ENCODE results near the gene GTPBP6.
"Not testable (repeated sequence)": the region's sequence is repeated elsewhere in the genome, so short reads cannot be mapped to it uniquely, and the experiment has no call there.

GTPBP6 gene

GRCh38 chrX:262381-262909 is 56.2 kb downstream of the GTPBP6 start:
- DNase-seq: no peak

GRCh38 chrX:261919-262352 is 56.7 kb downstream of the GTPBP6 start:
- DNase-seq: no peak

DNA sequence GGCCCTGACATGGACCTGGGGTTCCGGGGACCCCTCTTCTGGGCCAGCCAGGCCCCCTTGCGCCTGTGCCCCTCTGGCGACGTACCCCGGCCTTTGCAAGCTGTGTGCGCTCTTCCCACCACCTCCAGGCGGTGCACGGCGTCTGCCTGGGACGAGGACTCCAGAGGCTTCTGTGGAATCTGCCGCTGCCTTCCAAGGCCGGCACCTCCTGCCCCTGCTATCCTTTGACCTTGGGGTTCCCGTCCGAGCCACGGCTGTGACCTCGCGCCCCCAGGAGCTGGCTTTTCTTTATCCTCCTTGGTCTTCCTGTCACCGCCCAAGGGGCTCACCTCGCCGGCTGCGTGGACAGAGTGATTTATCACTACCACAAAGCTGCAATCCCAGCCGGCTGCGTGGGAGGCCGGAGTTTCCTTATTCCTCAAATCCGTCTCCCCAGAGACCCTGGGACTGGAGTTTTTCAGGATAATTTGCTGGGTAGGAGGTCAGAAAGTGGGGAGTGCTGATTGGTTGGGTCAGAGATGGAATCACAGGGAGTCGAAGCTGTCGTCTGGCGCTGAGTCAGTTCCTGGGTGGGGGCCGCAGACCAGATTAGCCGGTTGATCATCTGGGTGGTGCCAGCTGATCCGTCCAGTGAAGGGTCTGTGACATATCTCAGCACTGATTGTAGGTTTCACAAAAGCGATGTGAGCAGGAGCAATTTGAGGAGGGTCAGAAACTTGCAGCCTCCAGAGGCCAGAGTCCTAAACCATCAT is 57.3 kb downstream of the GTPBP6 start:
- DNase-seq: no peak

DNA sequence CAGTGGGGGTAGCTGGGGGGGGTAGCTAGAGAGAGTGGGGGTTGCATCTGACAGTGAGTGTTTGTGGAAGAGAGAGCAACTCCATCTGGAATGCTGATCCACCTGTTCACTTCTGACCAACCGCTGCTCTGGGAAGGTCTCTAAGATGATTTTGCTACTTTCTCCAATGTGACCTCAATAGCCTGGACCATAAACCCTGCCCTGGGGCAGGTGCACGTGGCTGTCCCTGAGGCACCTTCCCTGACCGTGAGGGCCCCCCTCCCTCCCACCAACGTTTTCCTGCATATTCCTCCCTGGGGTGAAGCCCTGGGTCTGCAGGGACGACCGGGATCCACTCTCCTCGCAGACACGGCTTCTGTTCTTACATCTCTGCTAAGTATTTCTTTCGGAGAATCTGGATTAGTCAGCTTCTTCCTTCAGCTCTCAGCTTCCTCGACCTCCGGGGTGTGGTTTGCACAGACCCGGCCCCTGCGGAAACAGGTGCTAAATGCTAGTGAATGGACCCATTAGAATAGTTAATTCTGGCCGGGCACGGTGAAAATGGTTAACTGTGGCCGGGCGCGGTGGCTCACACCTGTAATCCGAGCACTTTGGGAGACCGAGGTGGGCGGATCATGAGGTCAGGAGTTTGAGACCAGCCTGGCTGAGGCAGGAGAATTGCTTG is 58.8 kb downstream of the GTPBP6 start:
- DNase-seq: no peak

DNA sequence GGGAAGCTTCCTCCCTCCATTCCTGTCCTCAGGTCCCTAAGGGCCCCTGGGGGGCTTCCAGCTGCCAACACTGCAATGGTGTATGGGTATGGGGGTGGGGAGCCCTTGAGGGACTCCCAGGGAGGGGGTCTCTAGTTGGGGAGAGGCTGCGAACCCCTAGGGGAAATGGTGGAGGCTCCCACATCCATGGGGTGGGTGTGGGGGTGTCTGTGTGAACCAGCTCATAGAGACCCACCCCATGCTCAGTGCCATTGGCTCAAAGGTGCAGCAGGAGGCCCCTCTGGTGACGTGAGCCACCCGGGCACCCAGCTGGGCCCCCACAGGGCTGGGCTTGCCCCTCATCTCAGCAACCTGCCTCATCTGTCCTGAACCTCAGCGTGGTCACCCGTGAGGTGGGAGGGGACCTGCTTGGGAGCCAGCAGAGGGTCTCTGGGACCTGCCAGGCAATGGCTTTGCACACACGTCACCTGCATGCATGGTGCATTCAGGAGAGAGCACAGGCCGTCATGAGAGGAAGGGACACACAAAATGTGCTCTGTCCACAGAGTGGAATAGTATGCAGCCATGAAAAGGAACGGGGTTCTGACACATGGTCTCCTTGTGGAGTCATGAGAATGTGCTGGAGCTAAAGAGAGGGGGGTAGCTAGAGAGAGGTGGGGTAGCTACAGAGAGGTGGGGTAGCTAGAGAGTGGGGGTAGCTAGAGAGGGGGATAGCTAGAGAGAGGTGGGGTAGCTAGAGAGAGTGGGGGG is 60.1 kb downstream of the GTPBP6 start:
- DNase-seq: no peak

DNA sequence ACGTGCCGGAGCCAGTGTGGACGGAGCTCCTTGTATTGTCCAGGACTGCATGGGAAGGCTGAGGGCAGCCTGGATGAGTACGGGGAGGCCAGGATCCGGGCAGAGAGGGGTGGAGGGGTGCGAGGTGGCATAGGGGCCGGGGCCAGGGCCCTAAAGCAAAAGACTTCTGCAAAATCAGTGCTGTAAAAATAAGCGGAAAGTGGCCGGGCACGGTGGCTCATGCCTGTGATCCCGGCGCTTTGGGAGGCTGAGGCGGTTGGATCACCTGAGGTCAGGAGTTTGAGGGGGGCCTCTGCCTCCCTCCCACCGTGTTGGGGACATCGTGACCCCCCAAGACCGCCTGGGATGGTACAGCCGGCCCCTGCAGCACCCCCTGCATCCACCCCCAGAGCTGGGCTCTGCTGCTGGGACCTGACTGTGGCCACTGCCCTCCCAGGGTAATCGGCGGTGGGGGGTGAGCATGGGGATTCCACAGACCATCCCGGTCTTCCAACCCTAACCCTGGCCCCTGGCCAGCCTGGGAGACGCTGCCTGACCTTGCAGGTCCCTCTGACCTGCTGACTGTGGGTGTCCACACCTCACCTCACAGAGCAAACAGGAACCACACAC is 60.8 kb downstream of the GTPBP6 start:
- no peak for DNase-seq

GRCh38 chrX:257054-257453 is 61.5 kb downstream of the GTPBP6 start:
- not testable (repeated sequence) for DNase-seq

GRCh38 chrX:255923-256331 is 62.7 kb downstream of the GTPBP6 start:
- no peak for DNase-seq

All from NCI-H774 (cell line).